Measurements from ENCODE around the gene PIP5K1B.

DNA sequence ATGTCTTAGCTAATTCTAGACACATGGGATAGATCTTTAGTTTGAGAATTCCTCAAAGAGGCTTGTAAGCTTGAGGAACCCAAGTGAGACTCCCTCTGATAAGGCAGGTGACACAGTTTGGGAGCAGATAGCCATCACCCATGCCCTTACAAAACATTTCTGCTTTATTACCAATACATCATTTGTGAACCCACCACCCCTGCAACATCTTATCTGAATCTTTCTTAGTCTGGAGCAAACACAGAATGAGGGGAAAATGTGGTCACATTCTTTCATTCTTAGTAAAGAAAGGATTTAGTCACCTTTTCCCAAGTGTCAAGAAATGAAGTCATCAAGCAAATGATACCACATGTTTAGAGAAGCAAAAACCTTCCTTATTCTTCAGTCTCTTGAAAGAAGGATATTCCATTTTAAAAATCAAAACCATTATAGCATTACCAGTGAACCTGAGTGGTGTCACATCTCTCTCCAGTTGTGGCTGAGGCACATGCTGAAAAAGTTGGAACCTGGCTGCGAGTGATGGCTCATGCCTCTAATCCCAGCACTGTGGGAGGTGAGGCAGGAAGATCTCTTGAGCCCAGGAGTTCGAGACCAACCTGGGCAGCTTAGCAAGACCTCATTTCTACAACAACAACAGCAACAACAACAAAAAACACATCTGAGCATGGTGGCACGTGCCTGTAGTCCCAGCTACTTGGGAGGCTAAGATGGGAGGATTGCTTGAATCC is 243.0 kb downstream of the PIP5K1B start:
- TF ChIP-seq, protein P1, sequence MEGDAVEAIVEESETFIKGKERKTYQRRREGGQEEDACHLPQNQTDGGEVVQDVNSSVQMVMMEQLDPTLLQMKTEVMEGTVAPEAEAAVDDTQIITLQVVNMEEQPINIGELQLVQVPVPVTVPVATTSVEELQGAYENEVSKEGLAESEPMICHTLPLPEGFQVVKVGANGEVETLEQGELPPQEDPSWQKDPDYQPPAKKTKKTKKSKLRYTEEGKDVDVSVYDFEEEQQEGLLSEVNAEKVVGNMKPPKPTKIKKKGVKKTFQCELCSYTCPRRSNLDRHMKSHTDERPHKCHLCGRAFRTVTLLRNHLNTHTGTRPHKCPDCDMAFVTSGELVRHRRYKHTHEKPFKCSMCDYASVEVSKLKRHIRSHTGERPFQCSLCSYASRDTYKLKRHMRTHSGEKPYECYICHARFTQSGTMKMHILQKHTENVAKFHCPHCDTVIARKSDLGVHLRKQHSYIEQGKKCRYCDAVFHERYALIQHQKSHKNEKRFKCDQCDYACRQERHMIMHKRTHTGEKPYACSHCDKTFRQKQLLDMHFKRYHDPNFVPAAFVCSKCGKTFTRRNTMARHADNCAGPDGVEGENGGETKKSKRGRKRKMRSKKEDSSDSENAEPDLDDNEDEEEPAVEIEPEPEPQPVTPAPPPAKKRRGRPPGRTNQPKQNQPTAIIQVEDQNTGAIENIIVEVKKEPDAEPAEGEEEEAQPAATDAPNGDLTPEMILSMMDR (IDR thresholded peaks at IDR 0.05; ENCODE audit: low read depth, low read length, poor library complexity, severe bottlenecking): no peak
- TF ChIP-seq EZH2phosphoT487 (IDR thresholded peaks at IDR 0.05; ENCODE audit: borderline replicate concordance, low read length): no peak
